WI38 (cell line): ENCODE measurements around the gene KLF6.

Source experiments
- H3K4me3 ChIP-seq: 2 replicates; pipeline ENCODE4 v1.5.1; 2011; ENCODE audit warnings: low read depth, mild to moderate bottlenecking, control low read depth, low read length
- TF ChIP-seq, protein P1 (sequence below): IDR thresholded peaks from 2 replicates; pipeline ENCODE4 v1.5.1; 2012; ENCODE audit warnings: low read depth, mild to moderate bottlenecking, control low read depth, low read length

KLF6 gene

GRCh38 chr10:3759397-3759796 is 25.6 kb downstream of the KLF6 start:
- H3K4me3 ChIP-seq: no peak overlapping the region
- TF ChIP-seq, protein P1, sequence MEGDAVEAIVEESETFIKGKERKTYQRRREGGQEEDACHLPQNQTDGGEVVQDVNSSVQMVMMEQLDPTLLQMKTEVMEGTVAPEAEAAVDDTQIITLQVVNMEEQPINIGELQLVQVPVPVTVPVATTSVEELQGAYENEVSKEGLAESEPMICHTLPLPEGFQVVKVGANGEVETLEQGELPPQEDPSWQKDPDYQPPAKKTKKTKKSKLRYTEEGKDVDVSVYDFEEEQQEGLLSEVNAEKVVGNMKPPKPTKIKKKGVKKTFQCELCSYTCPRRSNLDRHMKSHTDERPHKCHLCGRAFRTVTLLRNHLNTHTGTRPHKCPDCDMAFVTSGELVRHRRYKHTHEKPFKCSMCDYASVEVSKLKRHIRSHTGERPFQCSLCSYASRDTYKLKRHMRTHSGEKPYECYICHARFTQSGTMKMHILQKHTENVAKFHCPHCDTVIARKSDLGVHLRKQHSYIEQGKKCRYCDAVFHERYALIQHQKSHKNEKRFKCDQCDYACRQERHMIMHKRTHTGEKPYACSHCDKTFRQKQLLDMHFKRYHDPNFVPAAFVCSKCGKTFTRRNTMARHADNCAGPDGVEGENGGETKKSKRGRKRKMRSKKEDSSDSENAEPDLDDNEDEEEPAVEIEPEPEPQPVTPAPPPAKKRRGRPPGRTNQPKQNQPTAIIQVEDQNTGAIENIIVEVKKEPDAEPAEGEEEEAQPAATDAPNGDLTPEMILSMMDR: no peak

GRCh38 chr10:3758491-3758970 is 26.5 kb downstream of the KLF6 start:
- no peak overlapping the region for H3K4me3 ChIP-seq
- TF ChIP-seq, protein P1: no peak

GRCh38 chr10:3757638-3758490 is 27.1 kb downstream of the KLF6 start:
- TF ChIP-seq, protein P1: no peak

GRCh38 chr10:3757250-3757637 is 27.8 kb downstream of the KLF6 start:
- no peak overlapping the region for H3K4me3 ChIP-seq
- TF ChIP-seq, protein P1: no peak

More at GRCh38 chr10:3757638-3758490, 27.1 kb downstream of the KLF6 start:
- H3K4me3 ChIP-seq: no peak overlapping the region

DNA sequence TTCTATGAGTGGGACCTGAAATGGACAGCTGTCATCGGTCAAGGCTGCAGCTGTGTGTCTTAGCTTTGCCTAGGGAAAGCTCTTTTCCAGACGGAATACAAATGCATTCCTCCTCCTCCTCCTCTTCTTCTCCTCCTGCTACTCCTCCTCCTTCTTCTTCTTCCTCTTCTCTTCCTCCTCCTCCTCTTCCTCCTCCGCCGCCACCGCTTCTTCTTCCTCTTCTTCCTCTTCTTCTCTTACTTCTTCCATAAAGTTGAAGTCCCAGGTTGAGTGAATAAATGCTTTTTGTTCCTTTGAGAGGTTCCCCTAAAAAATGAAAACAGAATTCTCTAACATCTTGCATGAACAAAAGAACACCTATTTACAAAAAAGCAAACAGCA is 28.7 kb downstream of the KLF6 start:
- TF ChIP-seq, protein P1: no peak
- no peak overlapping the region for H3K4me3 ChIP-seq

- H3K4me3 ChIP-seq: no peak overlapping the region
- TF ChIP-seq, protein P1: no peak
These were observed 29.3 kb downstream of the KLF6 start for GRCh38 chr10:3755440-3756359.
